Measurements from ENCODE around the gene DHPS. TPM values are rescaled to one million over a fixed set of nuclear protein-coding genes. Genes with fewer than 3 reads are reported as not detected.
A peak's percentile ranks its signal among the peaks of the same experiment; 100 is the strongest.

Gene DHPS
- total and polyA plus RNA-seq, 2 of the 4 experiments (the other 2 are of a cell fraction), result 82.8 to 85.0 TPM

DNA sequence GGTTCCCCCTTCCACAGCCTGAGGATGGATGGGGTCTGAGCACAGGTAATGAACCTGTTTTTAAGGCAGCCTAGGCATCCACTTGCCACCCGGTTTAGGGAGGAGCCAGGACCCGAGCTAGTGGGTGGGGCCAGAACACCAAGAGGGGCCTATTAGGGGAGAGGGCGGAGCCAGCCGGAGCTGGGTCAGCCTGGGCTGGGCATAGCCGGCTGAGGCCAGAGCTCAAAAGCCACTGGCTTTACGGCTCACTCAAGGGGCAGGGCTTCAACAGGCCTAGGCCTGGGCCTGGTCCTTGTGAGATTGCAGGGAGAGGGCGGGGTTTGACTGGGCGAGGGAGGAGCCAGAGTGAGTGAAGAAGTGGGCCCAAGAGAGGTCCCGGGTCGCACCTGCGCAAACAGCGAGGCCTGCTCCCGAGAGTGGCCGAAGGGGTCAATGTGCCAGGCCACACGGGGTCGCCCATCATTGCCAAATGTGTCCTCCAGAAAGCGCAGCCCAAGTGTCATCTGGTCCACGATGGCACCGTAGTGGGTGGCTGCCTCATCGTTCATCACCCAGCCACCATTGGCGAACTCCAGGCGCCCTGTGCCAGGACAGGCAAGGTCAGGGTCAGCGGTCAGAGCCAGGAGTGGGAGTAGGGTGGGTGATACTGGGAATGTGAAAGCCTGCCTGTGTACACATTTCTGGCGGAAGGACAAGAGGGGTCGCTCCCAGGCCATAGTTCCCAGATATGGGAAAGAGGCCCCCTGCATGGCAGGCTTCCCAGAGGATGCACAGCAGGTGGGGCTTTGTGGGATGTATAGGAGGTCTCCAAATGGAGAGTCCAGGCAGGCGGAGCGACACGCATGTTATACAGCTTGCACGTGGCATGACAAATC, 17.0 kb downstream of the DHPS start:
- Histone ChIP-seq H2AFZ (replicated peaks; ENCODE audit: low read length, poor library complexity) (no peak overlapping the region), H3K4me2 (ENCODE audit: low read depth, low read length) (no peak overlapping the region), H3K79me1 (ENCODE audit: low read depth in 1 of 2, low read length in 2 of 2) (peaks cover 31 to 50% of the 10 kb centered on the region in 2 experiments), H3K23ac (ENCODE audit: low read depth, low read length) (no peak overlapping the region), H2AK5ac (ENCODE audit: low read depth, low read length) (no peak overlapping the region), H2BK120ac (ENCODE audit: low read depth, low read length) (no peak overlapping the region), H3K4me1 (ENCODE audit: control insufficient read depth, insufficient read depth, low read length) (peaks cover 11% of the 10 kb centered on the region), H3K4ac (ENCODE audit: low read depth, low read length) (no peak overlapping the region), H2BK20ac (ENCODE audit: low read depth, low read length) (no peak overlapping the region), H4K8ac (ENCODE audit: low read depth in 2 of 2, low read length in 2 of 2) (no peak overlapping the region), H3K36me3 (ENCODE audit: control insufficient read depth, insufficient read depth, low read length) (peaks cover 27% of the 10 kb centered on the region), H2BK15ac (ENCODE audit: low read depth, low read length) (no peak overlapping the region), H3K9me1 (ENCODE audit: insufficient read depth, low read length) (0 out of 2 replicates have a peak, but pooled peaks cover 13% of the 10 kb centered on the region), H2AK9ac (replicated peaks; ENCODE audit: low read depth, low read length, poor library complexity) (peak overlapping the region; percentile 55), H3K9me3 (ENCODE audit: control insufficient read depth, insufficient read depth, low read length) (no peaks in the 10 kb centered on the region), H2BK5ac (ENCODE audit: low read depth, low read length, poor library complexity, severe bottlenecking) (no peak overlapping the region), H3K18ac (ENCODE audit: low read depth, low read length) (no peak overlapping the region), H3K56ac (ENCODE audit: extremely low read depth, insufficient read depth, low read length) (no peak overlapping the region), H3K27me3 (ENCODE audit: control insufficient read depth, insufficient read depth, low read length) (no peaks in the 10 kb centered on the region), H4K5ac (ENCODE audit: low read depth, low read length) (no peak overlapping the region), H3K27ac (ENCODE audit: insufficient read depth, low read length) (no peak overlapping the region), H3K4me3 (ENCODE audit: insufficient read depth, low read depth, low read length) (no peak overlapping the region), H3K9ac (ENCODE audit: low read depth, low read length) (no peak overlapping the region), H3K14ac (replicated peaks; ENCODE audit: low read depth, low read length) (no peak overlapping the region), H4K20me1 (ENCODE audit: insufficient read depth, low read length) (no peaks in the 10 kb centered on the region), H4K91ac (ENCODE audit: insufficient read depth, low read depth, low read length) (no peak overlapping the region)
- POLR2A ChIA-PET (ENCODE audit: unreplicated experiment), result interaction anchor here (0.9 kb wide), 1 partner anchor 8 kb away, joined by 3 read pairs; no protein-coding TSS in a partner anchor
- dilution Hi-C loops (cut with HindIII; ENCODE audit: low sequenced_read_pairs, unreplicated experiment), result no loop called here
- no peak for ATAC-seq (ENCODE audit: low read depth)
- TF ChIP-seq, protein P1, sequence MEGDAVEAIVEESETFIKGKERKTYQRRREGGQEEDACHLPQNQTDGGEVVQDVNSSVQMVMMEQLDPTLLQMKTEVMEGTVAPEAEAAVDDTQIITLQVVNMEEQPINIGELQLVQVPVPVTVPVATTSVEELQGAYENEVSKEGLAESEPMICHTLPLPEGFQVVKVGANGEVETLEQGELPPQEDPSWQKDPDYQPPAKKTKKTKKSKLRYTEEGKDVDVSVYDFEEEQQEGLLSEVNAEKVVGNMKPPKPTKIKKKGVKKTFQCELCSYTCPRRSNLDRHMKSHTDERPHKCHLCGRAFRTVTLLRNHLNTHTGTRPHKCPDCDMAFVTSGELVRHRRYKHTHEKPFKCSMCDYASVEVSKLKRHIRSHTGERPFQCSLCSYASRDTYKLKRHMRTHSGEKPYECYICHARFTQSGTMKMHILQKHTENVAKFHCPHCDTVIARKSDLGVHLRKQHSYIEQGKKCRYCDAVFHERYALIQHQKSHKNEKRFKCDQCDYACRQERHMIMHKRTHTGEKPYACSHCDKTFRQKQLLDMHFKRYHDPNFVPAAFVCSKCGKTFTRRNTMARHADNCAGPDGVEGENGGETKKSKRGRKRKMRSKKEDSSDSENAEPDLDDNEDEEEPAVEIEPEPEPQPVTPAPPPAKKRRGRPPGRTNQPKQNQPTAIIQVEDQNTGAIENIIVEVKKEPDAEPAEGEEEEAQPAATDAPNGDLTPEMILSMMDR (conservative IDR thresholded peaks at IDR 0.05; ENCODE audit: low read depth, low read length), result no peak
- TF ChIP-seq ELK1 (IDR thresholded peaks at IDR 0.05; ENCODE audit: borderline replicate concordance, low read depth, low read length) (no peak), SMC3 (IDR thresholded peaks at IDR 0.05; ENCODE audit: low read depth, low read length) (no peak), MAZ (IDR thresholded peaks at IDR 0.05; ENCODE audit: borderline replicate concordance, low read depth, low read length) (no peak), NFE2L2 (IDR thresholded peaks at IDR 0.05; ENCODE audit: low read depth, low read length) (no peak), POLR2A (IDR thresholded peaks at IDR 0.05; ENCODE audit: low read depth, low read length) (no peak), CEBPB (IDR thresholded peaks at IDR 0.05; ENCODE audit: low read depth, low read length) (no peak), RCOR1 (IDR thresholded peaks at IDR 0.05; ENCODE audit: insufficient replicate concordance, low read length) (no peak), BHLHE40 (IDR thresholded peaks at IDR 0.05; ENCODE audit: low read depth, low read length) (no peak), CHD1 (IDR thresholded peaks at IDR 0.05; ENCODE audit: low read depth, low read length) (no peak), FOS (IDR thresholded peaks at IDR 0.05; ENCODE audit: low read depth, low read length) (no peak), MXI1 (IDR thresholded peaks at IDR 0.05; ENCODE audit: borderline replicate concordance, low read depth, low read length) (no peak), RFX5 (IDR thresholded peaks at IDR 0.05; ENCODE audit: low read depth, low read length) (no peak), MAFK (IDR thresholded peaks at IDR 0.05; ENCODE audit: low read depth, low read length) (no peak)
- TF ChIP-seq, protein P2, sequence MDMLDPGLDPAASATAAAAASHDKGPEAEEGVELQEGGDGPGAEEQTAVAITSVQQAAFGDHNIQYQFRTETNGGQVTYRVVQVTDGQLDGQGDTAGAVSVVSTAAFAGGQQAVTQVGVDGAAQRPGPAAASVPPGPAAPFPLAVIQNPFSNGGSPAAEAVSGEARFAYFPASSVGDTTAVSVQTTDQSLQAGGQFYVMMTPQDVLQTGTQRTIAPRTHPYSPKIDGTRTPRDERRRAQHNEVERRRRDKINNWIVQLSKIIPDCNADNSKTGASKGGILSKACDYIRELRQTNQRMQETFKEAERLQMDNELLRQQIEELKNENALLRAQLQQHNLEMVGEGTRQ (IDR thresholded peaks at IDR 0.05; ENCODE audit: low read depth, low read length), result no peak
- WGBS, 2 experiments (ENCODE audit: extremely low coverage in 2 of 2, insufficient read length in 1 of 2), result 86% methylated on average over 21 of the region's 29 CpGs; no CpG with 5 or more reads in 1 of the 2 experiments
- intact Hi-C loops (cut with micrococcal nuclease), result no loop called here
- CTCF ChIA-PET, result no interaction called here
- no peak for DNase-seq
- BruUV-seq (replicated peaks), result no TSS peak
- in situ Hi-C loops (cut with MboI; ENCODE audit: low sequenced_read_pairs), result no loop called here
